Umbilical cord (tissue), 2 donors: ENCODE data around the gene CYSTM1. TPM values are rescaled to one million over a fixed set of nuclear protein-coding genes. Genes with fewer than 3 reads are reported as not detected.

ENCODE experiments used
- DNase-seq: peaks from one replicate; pipeline ENCODE4 v3.0.0-alpha.2; 2015; ENCODE audit warnings: low spot score
- total RNA-seq: library from RNA; depleted of rRNA; stranded (reverse); fragments of >200 nt; gene quantifications from one replicate; pipeline ENCODE4 v1.2.3, GENCODE V29; 2014; ENCODE audit warnings: low replicate concordance; ENCODE audit not compliant: insufficient read depth

The CYSTM1 gene
- total RNA-seq, 1 donor from 2014 or later = 6.3 TPM

DNA sequence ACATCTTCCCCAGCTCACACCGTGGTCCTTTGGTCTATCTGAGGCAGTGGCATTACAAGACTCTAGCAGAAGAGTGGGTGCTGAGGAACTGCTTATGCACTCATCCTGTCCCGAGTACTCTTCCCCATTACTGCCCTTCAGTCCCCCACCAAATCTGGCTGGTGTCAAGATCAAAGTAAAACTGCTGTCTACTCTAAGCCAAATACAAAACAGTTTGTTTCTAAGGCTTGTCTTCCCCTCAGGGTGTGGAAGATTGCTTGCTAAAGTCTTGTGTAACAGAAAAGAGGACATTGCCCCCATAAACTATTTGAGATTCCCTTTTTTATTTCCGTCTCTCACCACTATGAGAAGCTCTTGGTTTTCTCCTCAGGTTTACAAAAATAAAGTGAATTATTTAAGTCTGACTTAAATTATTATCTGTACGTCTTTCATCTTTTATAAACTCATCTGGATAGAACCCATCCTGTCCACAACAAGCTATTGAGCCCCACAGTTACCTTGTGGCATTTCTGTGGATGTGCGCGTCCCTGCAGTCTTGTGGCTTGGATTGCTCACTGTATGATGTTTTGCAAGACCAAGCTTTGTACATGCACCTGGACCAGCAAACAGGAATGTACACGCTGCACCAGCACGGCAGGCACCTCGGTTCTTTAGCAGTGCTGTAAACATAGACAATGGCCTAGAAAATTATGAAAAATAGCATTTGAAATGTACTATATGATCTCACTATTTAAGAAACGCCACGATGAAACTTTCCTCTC lies 61.0 kb downstream of the CYSTM1 start:
- DNase-seq = no peak

DNA sequence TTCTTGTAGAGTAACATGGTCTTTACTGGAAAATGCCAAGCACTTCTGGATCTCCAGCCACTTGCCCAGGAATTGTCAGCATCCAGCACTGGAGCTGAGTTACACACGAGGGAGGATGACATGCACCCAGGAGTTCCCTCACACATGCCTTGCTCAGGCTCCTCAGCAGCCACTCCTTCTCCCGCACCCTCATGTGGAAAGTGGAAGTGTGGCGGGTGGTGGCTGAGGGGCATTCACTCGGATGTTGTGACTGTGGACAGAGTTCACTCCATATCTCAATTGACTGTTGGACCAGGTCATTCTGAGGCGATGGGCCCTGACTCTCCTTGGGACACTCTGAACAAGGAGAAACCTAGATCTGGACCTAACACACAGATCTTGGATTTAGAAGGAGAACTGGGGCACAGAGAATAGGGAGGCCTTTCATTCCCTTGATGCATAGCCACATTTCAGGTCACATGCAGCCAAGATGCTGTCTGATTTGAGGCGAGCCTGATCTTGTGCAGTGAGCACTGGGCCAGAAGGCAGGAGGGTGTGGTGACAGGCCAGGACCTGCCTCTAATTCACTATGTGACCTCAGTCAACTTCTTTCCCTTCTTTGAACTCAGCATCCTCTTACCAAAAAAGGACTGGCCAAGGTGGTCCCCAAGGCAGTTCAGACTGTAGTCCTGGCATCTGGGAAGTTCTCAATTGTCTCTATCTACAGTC lies 62.1 kb downstream of the CYSTM1 start:
- DNase-seq = no peak

DNA sequence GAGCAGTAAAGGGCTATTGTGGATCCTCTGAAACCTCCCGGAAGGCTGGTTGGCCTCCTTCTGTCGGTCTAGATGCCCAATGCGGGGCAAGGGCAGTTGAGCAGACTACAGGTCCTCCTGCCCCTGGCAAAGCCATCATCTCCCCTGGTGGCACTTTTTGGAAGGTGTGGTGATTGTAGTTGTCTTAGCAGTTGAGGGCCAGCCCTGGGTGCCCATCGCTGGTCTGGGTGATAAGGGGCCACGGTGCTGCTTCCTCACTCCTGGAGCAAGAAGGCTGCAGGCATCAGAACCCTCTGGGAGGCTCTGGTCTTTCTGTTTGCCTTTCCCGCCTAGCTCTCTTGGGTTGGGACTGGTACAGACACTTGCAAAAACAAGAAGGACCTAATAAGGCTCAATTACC lies 63.8 kb downstream of the CYSTM1 start:
- no peak for DNase-seq

DNA sequence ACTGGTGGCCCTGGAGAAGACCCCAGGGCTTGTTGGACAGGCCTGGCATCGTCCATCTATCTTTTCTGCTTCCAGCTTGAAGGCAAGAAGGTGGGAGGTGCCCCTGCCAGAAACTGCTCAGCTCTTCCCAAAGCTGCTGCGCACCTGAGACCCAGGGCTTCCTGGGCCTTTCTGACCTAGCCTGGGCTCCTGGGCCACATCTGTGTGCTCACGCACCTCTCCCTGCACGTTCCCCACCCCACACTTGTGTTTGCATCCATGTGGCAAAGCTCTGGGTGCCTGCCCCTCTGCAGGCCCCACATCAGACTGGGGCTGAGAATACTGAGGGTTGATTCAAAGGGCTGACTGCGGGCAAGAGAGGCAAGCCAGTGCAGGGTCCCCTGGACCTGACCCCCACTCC lies 64.5 kb downstream of the CYSTM1 start:
- no peak for DNase-seq

DNA sequence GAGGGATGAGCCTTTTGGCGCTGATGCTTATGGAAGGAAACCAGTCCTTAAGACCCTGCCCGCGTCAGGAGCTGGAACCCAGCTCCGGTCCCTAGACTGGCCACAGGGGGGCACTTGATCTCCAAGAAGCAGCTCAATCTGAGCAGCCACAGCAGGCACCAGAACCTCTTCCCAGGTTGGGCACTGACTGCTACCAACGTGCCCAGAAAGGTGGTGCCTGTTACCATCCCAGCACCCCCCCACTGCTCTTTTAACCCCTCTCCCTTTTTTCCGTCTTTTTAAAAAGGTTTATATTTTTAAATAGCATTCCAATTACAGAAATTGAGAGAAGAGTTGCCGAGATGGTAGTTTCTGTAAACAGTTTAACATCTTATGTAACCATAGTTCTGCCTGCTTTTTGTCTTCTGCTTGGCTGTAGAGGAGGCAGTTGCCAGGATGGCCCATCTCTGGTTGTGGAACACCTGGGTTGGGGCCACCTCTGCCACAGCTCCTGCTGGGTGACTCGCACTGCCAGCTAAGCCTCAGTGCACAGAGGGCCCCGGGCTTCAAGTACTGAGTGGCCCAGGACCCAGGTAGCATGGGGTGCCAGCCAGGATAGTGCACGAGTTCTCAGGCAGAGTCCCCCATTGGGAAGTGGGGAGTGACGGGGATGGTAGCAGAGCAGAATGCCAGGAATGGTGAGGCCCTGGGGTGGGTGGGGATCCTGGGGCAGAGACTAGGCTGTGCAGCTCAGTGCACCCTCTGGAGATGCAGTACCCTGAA lies 65.1 kb downstream of the CYSTM1 start:
- DNase-seq = peak; percentile 61

DNA sequence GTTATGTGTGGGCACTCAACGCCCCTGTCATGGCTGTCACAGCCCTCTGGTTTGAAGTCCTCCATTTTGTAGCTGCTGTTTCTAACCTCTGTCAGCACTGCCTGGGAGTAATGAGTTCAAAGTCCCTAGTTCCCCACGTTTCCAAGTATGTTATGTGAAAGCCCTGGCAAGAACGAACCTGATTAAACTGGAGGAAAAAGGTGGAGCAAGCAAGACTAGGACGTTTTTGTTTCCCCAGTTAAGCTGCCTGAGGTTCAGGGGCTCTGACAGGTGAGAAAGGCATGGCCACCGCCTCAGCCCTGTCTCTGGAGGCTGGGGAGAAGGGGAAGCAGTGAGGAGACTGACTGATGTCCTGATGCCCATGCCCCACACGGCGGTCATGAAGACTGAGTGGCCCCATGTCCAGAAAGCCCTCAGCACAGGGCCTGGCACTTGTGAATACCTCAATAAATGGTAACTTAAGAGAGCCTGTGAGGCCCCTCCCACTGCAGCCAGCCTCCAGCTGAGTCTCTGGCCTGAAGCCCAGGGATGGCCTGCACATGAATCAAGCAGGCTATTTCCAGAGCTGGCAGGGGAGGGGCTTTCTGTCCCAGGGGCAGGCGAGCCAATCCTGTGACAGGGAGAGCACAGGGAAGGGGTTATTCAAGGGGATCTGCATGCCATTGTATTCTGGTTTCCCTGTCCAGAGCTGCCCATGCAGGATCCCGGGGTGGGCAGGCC lies 66.2 kb downstream of the CYSTM1 start:
- peak; percentile 92 for DNase-seq

DNA sequence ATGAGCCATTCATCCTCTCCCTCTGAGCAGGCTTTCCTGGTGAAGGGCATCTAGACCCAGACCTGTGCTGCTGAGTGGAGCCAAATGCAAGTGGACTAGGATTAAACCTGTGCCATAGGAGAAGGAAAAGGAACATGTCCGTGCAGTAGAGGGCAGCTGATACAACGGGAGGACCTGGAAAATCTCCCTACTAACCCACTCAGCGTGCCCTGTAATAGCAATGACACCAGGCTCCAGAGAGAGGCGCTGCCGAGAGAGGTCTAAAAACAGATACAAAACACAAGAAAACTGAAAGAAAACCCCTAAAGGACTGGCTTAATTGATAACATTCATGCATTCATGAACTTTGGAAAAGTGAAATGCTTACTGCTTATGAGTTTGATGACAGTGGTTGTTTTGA lies 67.1 kb downstream of the CYSTM1 start:
- no peak for DNase-seq

DNA sequence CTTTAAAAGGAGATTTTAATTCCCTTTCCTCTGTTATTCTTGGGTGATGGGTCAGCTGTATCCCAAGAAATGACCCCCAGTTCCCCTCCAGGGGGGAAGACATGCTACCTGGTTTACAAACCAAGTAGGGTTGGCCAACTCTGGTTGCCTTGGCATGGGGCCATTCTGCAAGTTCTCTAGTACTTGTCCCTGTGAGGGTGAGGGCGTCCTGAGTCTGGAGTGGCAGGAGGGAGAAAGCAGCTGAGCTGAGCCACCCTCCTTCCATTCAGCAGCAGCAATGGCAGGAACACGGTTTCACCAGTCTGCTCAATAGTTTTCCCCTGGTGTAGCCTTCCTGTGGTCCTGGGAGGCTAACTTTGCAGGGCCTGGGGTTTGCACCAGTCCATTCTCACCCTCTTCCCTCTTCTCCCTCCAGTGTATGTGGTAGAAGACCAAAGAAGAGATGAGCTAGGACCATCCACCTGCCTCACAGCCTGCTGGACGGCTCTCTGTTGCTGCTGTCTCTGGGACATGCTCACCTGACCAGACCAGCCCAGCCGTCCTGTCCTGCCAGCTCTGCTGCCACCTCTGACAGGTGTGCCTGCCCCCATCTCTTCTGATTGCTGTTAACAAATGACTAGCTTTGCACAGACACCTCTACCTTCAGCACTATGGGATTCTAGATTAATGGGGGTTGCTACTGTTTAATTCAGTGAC lies 68.0 kb downstream of the CYSTM1 start:
- DNase-seq = no peak

DNA sequence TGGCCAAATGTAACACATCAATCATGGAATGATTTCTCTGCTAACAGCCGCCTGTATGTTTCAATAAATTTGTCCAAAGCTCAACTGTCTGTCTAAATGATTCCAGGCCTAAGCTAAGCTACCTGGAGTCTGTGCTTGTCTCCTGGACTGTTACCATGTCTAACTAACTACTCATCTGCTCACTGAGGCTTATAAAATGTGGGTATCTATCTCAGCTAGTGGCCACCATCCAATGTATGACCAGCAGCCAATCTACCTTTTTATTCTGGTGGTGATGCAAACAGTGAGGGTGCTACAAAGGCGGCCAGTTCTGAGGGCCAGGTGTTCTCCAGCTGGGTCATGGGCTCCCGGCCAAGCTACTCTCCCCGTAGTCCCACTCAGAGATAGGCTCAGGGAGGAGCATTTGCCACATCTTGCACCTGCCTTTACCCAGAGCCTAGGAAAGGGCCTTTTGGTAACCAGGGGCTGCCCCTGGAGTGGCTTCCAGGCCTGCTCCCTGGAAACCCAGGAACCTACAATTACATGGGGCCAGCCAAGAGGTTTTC lies 68.8 kb downstream of the CYSTM1 start:
- no peak for DNase-seq

DNA sequence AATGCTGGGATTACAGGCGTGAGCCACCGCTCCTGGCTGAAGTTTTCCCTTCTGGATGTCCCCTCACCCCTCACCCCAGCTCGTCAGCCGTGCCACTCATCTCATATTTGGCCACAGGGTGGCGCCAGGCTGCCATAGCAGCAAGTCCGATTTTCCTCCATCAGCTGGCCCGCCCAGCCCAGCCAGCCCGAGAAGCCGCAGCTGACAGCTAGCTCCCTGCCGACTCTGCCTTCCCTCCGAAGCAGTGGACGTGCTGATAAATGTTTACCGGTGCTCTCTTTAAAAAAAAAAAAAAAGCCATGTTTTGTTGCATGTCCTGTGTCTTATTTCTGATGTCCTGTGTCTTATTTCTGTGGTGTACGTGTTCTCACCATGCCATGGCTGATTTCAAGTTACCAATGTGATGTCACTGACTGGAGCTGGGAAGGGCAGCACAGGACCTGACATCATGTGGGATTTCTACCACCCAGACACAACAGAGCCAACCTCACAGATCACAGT lies 69.6 kb downstream of the CYSTM1 start:
- peak; percentile 92 for DNase-seq

DNA sequence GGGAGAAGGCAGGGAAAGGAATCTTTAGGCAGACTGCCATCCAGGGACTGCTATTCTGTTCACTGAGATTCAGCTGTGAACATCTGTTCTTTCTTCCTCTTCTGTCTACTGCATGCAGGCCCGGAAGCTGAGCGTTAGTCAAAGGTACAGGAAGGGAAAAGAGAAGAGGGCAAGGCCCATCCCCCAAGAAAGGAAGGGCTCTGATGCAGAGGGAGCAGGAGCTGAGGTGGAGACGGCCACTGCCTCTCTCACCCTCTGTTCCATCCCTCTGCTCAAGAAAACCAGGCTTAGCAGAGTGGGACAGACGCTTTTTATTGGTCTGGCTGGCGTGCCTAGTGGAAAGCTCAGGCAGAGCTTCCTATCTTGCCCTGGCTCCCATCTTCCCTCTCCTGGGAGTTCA lies 70.4 kb downstream of the CYSTM1 start:
- DNase-seq = peak; percentile 54

DNA sequence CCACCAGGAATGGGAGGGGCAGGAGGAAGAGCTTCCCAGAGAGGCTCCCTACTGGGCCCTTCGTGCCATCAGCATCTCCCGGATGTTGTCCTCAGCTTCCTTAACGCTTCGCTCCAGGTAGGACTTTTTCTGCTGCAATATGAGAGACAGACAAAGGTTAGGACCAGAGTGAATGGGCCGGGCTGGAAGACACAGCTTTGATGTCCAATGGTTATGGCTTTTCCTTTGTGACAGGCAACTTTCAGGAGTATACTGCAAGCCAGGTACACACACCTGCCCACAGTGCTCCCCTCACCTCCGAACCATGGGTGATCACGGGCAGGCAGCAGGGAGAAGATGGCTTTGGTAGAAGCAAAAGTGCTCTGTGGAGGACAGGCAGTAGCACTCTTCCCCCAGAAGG lies 70.9 kb downstream of the CYSTM1 start:
- no peak for DNase-seq

DNA sequence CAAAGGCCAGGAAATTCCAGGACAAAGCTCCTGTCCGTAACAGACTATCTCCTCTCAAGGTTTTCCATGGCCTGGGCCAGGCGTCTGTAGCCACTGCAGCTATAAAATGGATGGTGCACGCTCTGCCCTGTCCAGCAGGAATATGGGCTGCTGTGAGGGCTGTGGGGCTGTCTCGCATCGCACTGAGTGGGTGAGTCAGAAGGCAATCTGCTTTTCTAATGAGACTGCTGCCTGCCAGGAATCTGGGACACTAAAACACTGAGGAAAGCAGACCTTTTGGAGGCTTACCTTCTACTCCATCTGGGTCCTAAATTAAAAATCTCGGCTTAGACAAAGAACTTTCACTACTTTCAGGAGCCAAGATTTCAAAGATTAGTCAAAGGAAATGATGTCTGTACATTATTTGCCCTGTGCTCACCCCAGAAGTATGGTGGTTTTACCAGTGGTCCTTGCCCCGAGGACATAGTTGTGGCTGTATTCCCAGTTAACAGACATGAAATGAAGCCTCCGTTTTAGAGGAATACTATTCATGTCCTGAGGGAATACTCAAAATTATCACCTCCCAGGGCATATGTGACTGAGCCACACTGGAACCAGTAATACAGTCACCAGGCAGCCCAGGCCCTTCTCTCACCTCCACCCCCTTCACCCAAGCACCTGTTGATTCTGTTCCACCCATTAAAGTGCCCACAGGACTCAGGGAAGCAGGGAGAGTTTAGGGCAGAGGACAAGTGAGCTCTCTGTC lies 71.6 kb downstream of the CYSTM1 start:
- DNase-seq = peak; percentile 91

DNA sequence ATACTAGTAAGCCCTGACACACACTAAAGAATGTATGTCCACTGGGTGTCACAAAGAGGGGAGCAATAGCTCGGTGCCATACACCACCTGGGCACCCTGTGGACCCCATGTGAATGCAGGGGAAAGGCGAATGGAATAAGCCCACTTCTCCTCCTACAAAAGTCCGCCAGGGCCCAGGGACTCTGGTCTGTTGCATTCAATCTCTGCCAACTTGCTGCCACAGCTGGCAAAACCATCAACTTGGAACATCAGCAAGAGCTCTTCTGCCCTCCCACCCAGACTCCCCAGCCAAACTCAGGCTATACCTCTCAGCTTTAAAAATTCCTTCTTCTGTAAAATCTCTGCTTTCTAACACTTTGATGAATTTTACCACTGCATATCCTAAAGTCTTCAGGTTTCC lies 73.4 kb downstream of the CYSTM1 start:
- no peak for DNase-seq

DNA sequence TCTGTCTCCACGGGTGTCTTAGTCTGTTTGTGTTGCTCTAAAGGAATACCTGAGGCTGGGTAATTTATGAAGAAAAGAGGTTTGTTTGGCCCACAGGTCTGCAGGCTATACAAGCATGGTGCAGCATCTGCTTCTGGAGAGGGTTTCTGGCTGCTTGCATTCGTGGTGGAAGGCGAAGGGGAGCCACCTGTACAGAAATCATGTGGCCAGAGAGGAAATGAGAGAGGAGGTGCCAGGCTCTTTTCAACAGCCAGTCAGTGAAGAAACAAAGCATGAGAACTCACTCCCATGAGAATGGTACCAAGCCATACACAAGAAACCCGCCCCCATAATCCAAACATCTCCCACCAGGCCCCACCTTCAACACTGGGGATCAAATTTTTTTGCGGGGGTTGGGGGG lies 74.5 kb downstream of the CYSTM1 start:
- no peak for DNase-seq

DNA sequence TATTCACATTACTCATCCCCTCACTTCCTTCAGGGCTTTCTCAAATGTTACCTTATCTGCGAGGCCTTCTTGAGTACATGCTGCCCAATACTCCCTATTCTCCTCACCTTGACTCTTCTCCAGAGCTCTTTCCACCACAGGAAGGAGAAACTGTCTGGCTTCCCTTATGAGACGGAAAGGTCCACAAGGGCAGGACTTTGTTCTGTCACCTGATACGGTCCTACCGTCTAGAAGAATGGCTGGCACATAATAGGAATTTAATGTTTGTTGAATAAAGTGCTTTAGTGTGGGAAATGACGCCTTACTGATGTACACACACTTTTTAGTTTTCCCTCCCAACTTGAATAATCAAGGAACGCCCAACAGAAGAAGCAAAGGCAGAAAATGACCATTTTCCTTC lies 75.4 kb downstream of the CYSTM1 start:
- DNase-seq = no peak

DNA sequence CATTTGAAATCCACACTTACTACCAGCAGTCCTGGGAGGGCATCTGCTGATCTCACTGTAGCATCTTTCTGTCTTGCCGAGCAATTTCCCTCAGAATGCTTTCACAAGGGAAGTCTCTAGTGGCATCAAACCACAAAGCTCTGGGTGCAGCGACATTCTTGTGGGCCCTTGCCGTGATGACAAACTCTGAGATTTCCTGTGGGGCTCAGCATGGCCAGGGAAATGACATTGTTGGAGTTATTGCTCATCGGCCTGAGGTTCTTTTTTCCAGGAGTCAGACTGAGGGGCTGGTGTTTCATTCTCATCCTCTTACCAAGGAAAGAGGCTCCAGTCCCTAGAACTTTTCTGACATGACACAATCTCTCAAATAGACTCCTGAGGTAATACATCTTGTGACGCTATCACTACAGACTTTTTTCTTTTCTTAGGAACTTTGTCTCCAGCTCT lies 76.6 kb downstream of the CYSTM1 start:
- DNase-seq = no peak

DNA sequence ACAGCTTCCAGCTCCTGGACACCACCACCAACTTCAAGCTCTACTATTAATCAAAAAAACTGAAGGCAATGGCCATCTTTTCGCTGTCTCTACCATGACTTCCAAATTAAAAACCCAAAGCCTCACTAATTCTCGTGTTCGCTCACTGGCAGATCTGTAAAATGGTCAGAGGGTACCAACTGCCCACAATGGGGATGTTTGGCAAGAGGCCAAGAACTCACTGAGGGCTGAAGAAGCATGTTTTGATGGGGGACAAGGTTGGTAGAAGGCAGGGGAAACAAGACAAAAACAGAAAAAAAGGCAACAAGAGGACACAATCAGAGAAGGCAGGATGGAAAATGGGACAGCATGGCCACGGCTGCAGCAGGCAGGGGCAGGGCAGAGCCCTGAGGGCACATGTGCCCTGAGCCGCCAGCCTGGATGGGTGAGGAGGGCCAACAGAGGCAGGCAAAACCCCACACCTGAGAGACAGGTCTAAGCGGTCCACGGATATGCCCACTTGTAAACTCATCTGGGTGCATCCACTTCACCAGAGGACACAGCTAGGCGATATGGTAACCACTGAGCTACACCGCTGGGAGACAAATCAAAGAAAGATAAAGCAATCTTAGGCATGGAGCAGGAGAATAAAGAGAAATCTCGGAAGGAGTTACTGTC lies 77.6 kb downstream of the CYSTM1 start:
- no peak for DNase-seq

DNA sequence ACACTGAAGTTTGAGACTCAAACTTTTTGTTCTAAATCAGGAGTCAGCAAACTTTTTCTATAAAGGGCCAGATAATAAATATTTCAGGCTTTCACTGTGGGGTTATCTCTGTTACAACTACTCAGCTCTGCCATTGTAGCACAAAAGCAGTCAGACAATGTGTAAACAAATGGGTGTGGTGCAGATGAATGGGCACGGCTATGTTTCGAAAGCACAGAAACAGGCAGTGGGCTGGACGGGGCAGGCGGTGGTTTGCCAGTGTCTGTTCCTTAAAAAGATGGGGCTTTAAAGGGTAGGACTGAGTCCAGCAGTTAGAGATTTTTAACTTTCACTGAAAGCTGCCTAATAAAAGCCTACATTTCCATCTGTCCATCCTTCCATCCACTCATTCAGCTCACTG lies 79.0 kb downstream of the CYSTM1 start:
- no peak for DNase-seq
